Measurements from ENCODE around the gene CAP1. TPM values are rescaled to one million over a fixed set of nuclear protein-coding genes. Genes with fewer than 3 reads are reported as not detected.
A peak's percentile ranks its signal among the peaks of the same experiment; 100 is the strongest.

Gene CAP1
- total RNA-seq, 2 experiments from 2014 or later = 121 to 126 TPM

DNA sequence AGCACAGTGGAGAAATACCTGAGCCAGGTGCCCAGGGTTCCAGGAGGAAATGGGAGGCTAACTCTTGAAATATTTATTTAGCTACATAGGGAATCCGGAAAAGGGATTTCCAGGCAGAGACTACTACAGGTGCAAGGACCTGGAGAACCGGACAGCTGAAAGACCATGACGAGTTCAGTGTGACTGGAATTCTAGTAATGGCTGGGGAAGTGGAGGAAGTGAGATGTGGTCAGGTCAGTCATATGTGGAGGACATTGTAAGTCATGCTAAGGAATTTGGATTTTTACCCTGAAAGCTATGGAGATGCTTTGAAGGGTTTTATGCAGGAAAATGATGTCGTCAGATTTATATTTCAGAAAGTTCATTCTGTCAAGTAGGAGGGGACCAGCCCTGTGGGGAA lies 1.8 kb downstream of the CAP1 start:
- H3K27ac Mint-ChIP-seq = peak overlapping the region; percentile 95
- H3K4me3 ChIP-seq (ENCODE audit: low read length) = peak overlapping the region; percentile 100
- ChIA-PET POLR2A (interaction anchor here (0.8 to 1.0 kb wide), 4 partner anchors 10 to 21 kb away, joined by 3 to 4 read pairs (median 4); no protein-coding TSS in a partner anchor), CTCF (interaction anchor here (0.9 kb wide), 1 partner anchor 10 kb away, joined by 3 read pairs; no protein-coding TSS in a partner anchor)
- H3K4me1 Mint-ChIP-seq (ENCODE audit: low read depth) = peaks cover 83% of the 10 kb centered on the region
- H3K27me3 Mint-ChIP-seq = no peaks in the 10 kb centered on the region
- TF ChIP-seq, protein P1, sequence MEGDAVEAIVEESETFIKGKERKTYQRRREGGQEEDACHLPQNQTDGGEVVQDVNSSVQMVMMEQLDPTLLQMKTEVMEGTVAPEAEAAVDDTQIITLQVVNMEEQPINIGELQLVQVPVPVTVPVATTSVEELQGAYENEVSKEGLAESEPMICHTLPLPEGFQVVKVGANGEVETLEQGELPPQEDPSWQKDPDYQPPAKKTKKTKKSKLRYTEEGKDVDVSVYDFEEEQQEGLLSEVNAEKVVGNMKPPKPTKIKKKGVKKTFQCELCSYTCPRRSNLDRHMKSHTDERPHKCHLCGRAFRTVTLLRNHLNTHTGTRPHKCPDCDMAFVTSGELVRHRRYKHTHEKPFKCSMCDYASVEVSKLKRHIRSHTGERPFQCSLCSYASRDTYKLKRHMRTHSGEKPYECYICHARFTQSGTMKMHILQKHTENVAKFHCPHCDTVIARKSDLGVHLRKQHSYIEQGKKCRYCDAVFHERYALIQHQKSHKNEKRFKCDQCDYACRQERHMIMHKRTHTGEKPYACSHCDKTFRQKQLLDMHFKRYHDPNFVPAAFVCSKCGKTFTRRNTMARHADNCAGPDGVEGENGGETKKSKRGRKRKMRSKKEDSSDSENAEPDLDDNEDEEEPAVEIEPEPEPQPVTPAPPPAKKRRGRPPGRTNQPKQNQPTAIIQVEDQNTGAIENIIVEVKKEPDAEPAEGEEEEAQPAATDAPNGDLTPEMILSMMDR (IDR thresholded peaks at IDR 0.05) = no peak
- peak overlapping the region; percentile 86 for H3K4me3 Mint-ChIP-seq
- intact Hi-C loops (cut with DNase I, micrococcal nuclease) = loop anchor here in 1 of 2 experiments (5.0 to 10.0 kb wide), 2 partner anchors 490 to 652 kb away; partner anchors contain the start of genes NFYC and ZNF684
- H3K9me3 ChIP-seq (ENCODE audit: control insufficient read depth in 1 of 2, insufficient read depth in 1 of 2, low read length in 2 of 2) = no peaks in the 10 kb centered on the region
- H3K9me3 Mint-ChIP-seq = no peaks in the 10 kb centered on the region
- H3K36me3 Mint-ChIP-seq (ENCODE audit: low read depth) = peaks cover 64% of the 10 kb centered on the region
- no peak for DNase-seq
- H3K36me3 ChIP-seq (ENCODE audit: insufficient read depth, low read length) = peaks cover 16% of the 10 kb centered on the region
- ATAC-seq (ENCODE audit: poor library complexity) = no peak
- peaks cover 77% of the 10 kb centered on the region for H3K4me1 ChIP-seq (ENCODE audit: insufficient read depth, low read length)
- no peaks in the 10 kb centered on the region for H3K27me3 ChIP-seq (ENCODE audit: control insufficient read depth in 1 of 2, insufficient read depth in 2 of 2, low read length in 2 of 2)
- H3K27ac ChIP-seq (ENCODE audit: low read depth in 1 of 2, low read length in 2 of 2) = peak overlapping the region; percentile 1 to 2

DNA sequence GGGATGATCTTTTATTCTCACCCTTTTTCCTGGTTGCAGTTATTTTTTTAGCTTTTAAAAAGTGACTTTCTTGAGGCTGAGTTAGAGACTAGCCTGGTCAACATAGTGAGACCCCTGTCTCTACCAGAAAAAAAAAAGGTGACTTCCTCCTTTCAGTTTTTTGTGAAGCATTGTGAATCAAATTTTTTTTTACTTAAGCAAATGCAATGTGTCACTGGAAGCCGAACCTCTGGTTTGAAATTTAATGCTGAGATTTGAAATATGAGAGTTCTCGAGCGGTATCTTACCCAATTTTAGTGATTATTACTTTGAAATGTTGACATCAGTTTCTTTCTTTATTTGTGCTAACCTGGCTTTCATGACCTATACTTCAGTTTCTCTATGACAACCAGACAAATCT lies 3.6 kb downstream of the CAP1 start:
- Mint-ChIP-seq H3K27ac (peak overlapping the region; percentile 95), H3K4me1 (ENCODE audit: low read depth) (peaks cover 85% of the 10 kb centered on the region), H3K9me3 (no peaks in the 10 kb centered on the region), H3K36me3 (ENCODE audit: low read depth) (peaks cover 81% of the 10 kb centered on the region), H3K27me3 (no peaks in the 10 kb centered on the region), H3K4me3 (peak overlapping the region; percentile 88)
- no peak for ATAC-seq (ENCODE audit: poor library complexity)
- peak overlapping the region in 1 of 2 donors; percentile 16 for H3K27ac ChIP-seq (ENCODE audit: low read depth in 1 of 2, low read length in 2 of 2)
- H3K9me3 ChIP-seq (ENCODE audit: control insufficient read depth in 1 of 2, insufficient read depth in 1 of 2, low read length in 2 of 2) = no peaks in the 10 kb centered on the region
- H3K27me3 ChIP-seq (ENCODE audit: control insufficient read depth in 1 of 2, insufficient read depth in 2 of 2, low read length in 2 of 2) = no peaks in the 10 kb centered on the region
- peak overlapping the region; percentile 100 for H3K4me3 ChIP-seq (ENCODE audit: low read length)
- H3K36me3 ChIP-seq (ENCODE audit: insufficient read depth, low read length) = peaks cover 30% of the 10 kb centered on the region
- peaks cover 69% of the 10 kb centered on the region for H3K4me1 ChIP-seq (ENCODE audit: insufficient read depth, low read length)
- TF ChIP-seq, protein P1 (IDR thresholded peaks at IDR 0.05) = no peak
- intact Hi-C loops (cut with DNase I, micrococcal nuclease) = loop anchor here in 1 of 2 experiments (5.0 to 10.0 kb wide), 2 partner anchors 488 to 651 kb away; partner anchors contain the start of genes NFYC and ZNF684
- no peak for DNase-seq
- ChIA-PET CTCF (no interaction called here), POLR2A (interaction anchor here (0.7 kb wide), 3 partner anchors 8 to 17 kb away, joined by 3 to 4 read pairs (median 3); no protein-coding TSS in a partner anchor)

- ATAC-seq (ENCODE audit: poor library complexity) = no peak
- H3K36me3 Mint-ChIP-seq (ENCODE audit: low read depth) = peaks cover 83% of the 10 kb centered on the region
- ChIA-PET POLR2A (interaction anchor here (0.6 to 1.5 kb wide), 5 partner anchors 10 to 326 kb away, joined by 3 read pairs; no protein-coding TSS in a partner anchor), CTCF (interaction anchor here (0.7 kb wide), 1 partner anchor 26 kb away, joined by 4 read pairs; no protein-coding TSS in a partner anchor)
- intact Hi-C loops (cut with DNase I, micrococcal nuclease) = loop anchor here in 1 of 2 experiments (10.0 kb wide), 1 partner anchor 650 kb away; the partner anchor contains the start of gene NFYC
- peak overlapping the region; percentile 74 for H3K4me3 Mint-ChIP-seq
- H3K27ac Mint-ChIP-seq = peak overlapping the region; percentile 95
- Histone ChIP-seq H3K27me3 (ENCODE audit: control insufficient read depth in 1 of 2, insufficient read depth in 2 of 2, low read length in 2 of 2) (no peaks in the 10 kb centered on the region), H3K9me3 (ENCODE audit: control insufficient read depth in 1 of 2, insufficient read depth in 1 of 2, low read length in 2 of 2) (no peaks in the 10 kb centered on the region), H3K36me3 (ENCODE audit: insufficient read depth, low read length) (peaks cover 38% of the 10 kb centered on the region), H3K4me3 (ENCODE audit: low read length) (peak overlapping the region; percentile 100), H3K27ac (ENCODE audit: low read depth in 1 of 2, low read length in 2 of 2) (peak overlapping the region in 1 of 2 donors; percentile 30), H3K4me1 (ENCODE audit: insufficient read depth, low read length) (peaks cover 72% of the 10 kb centered on the region)
- no peaks in the 10 kb centered on the region for H3K27me3 Mint-ChIP-seq
- H3K4me1 Mint-ChIP-seq (ENCODE audit: low read depth) = peaks cover 88% of the 10 kb centered on the region
- H3K9me3 Mint-ChIP-seq = no peaks in the 10 kb centered on the region
- TF ChIP-seq, protein P1 (IDR thresholded peaks at IDR 0.05) = no peak
- DNase-seq = no peak
Observed at GRCh38 chr1:40045182-40045581, 4.7 kb downstream of the CAP1 start.

All from CD4-positive, alpha-beta T cell (primary cell).